ENCODE data around the gene PEAK3. TPM values are rescaled to one million over a fixed set of nuclear protein-coding genes. Genes with fewer than 3 reads are reported as not detected.

The PEAK3 gene
- total RNA-seq, 4 donors from 2014 or later = 0.26 to 0.40 TPM; not detected in 2

DNA sequence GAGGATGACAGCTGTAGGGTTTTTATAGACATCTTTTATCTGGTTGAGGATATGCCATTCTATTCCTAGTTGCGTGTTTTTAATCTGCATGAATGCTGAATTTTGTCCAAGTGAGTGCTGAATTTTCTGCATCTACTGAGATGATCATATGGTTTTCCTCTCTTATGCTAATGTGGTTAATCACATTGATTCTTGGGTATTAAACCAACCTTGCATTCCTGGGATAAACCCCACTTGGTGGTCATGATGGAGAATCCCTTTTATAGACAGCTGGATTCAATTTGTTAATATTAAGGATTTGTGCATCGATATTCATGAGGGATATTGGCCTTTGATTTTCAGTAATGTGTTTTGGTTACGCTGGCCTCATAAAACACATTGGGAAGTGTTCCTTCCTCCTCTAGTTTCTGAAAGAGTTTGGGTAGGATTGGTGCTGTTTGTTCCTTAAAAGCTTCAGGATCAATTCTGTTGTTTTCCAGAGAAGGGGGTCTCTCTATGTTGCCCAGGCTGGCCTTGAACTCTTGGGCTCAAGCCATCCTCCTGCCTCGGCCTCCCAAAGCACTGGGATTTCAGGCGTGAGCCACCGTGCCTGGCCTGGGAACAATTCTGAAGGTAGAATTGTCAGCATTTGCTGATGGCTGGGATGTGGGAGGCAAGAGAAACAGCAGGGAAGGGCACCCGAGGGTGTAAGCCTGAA is 33.3 kb upstream of the PEAK3 start:
- no peak for TF ChIP-seq POLR2A (IDR thresholded peaks at IDR 0.05)
- TF ChIP-seq, protein P1, sequence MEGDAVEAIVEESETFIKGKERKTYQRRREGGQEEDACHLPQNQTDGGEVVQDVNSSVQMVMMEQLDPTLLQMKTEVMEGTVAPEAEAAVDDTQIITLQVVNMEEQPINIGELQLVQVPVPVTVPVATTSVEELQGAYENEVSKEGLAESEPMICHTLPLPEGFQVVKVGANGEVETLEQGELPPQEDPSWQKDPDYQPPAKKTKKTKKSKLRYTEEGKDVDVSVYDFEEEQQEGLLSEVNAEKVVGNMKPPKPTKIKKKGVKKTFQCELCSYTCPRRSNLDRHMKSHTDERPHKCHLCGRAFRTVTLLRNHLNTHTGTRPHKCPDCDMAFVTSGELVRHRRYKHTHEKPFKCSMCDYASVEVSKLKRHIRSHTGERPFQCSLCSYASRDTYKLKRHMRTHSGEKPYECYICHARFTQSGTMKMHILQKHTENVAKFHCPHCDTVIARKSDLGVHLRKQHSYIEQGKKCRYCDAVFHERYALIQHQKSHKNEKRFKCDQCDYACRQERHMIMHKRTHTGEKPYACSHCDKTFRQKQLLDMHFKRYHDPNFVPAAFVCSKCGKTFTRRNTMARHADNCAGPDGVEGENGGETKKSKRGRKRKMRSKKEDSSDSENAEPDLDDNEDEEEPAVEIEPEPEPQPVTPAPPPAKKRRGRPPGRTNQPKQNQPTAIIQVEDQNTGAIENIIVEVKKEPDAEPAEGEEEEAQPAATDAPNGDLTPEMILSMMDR (IDR thresholded peaks at IDR 0.05) = no peak
- H3K4me3 ChIP-seq = no peak overlapping the region
- H3K27ac ChIP-seq = no peak overlapping the region
- H3K9me3 ChIP-seq = peaks cover 0 to 3% of the 10 kb centered on the region in 2 donors
- no peaks in the 10 kb centered on the region for H3K4me1 ChIP-seq
- H3K27me3 ChIP-seq = peaks cover 0 to 11% of the 10 kb centered on the region in 2 donors
- intact Hi-C loops (cut with DNase I; ENCODE audit: low total_unique reads) = no loop called here
- no peak for DNase-seq
- H3K36me3 ChIP-seq = no peaks in the 10 kb centered on the region

DNA sequence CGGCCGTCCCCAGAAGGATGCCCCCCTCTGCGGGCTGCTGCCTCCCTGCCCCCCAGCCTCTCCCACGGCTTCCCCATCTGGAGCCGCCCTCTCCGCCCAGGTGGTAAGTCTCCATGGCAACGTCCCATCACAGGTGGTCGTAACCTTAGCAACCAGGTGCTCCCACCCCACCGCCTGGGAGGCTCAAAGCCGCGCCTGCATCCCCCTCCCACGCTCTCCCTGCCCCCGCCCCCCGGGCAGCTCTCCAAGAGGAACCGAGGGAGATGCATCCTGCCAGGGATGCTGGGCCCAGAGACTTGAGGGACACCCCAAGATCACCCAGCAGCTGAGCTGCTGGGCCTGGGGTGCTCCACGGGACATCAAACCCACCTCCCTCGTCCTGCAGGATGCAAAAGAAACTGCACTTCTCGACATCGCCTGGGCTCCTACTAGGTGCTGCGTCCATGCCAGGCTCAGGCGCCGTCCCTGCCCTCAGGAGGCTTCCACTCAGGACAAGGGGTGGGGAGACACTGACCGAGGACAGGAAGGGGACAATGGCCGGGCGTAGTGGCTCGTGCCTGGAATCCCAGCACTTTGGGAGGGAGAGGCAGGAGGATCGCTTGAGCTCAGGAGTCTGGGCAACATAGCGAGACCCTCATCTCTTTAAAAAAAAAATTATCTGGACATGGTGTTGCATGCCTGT is 31.0 kb upstream of the PEAK3 start:
- Histone ChIP-seq H3K36me3 (no peaks in the 10 kb centered on the region), H3K9me3 (peaks cover 0 to 3% of the 10 kb centered on the region in 2 donors), H3K27me3 (peaks cover 0 to 11% of the 10 kb centered on the region in 2 donors), H3K27ac (no peak overlapping the region), H3K4me3 (no peak overlapping the region), H3K4me1 (no peaks in the 10 kb centered on the region)
- no peak for DNase-seq
- intact Hi-C loops (cut with DNase I; ENCODE audit: low total_unique reads) = no loop called here
- TF ChIP-seq POLR2A (IDR thresholded peaks at IDR 0.05) = no peak
- TF ChIP-seq, protein P1 (IDR thresholded peaks at IDR 0.05) = no peak

DNA sequence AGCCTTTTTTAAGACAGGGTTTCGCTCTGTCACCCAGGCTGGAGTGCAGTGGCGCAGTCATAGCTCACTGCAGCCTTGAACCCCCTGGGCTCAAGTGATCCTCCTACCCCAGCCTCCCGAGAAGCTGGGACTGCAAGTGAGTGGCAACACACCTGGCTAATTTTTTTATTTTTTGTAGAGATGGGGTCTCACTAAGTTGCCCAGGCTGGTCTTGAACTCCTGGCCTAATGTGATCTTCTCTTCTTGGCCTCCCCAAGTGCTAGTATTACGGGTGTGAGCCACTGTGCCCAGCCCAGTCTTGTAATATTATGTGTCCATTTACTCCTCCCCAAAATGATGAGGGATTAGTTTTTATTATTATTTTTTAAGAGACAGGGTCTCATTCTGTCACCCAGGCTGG is 29.1 kb upstream of the PEAK3 start:
- intact Hi-C loops (cut with DNase I; ENCODE audit: low total_unique reads) = no loop called here
- peaks cover 5 to 26% of the 10 kb centered on the region in 2 donors for H3K27me3 ChIP-seq
- TF ChIP-seq, protein P1 (IDR thresholded peaks at IDR 0.05) = no peak
- TF ChIP-seq POLR2A (IDR thresholded peaks at IDR 0.05) = no peak

DNA sequence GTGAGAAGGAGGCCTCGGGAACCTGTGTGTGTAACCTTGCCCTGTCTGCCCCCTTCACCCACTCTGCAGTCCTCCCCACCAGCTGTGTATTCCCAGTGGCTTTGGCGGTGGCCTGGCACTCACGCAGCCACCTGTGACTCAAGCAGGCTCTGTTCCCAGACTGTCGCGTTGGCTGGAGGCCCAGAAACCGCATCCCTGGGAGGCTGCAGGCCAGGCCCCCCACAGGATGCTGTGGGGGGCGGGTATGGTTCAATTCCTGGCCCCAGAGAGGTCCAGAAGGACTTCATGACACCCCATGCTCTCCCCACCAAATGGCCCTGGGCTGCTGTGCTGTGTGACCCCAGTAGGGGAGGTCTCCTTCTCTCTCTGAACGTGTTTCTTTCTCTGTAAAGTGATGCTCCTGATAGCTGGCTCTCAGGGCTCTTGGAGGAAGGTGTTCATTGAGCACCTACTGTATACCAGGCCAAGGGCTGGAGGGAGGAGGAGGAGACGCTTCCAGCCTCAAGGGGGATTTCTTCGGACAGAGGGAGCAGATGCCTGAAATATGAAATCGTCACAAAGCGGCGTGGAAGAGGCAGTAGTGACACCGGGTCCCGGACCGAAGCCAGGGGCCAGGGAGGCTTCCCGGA is 27.9 kb upstream of the PEAK3 start:
- peaks cover 5 to 26% of the 10 kb centered on the region in 2 donors for H3K27me3 ChIP-seq
- no peak for DNase-seq

More for the DNA sequence above, 29.1 kb upstream of the PEAK3 start:
- no peak overlapping the region for H3K27ac ChIP-seq
- H3K9me3 ChIP-seq = peaks cover 0 to 3% of the 10 kb centered on the region in 2 donors
- no peak overlapping the region for H3K4me3 ChIP-seq
- no peaks in the 10 kb centered on the region for H3K4me1 ChIP-seq
- no peak for DNase-seq
- H3K36me3 ChIP-seq = no peaks in the 10 kb centered on the region

More for the DNA sequence above, 27.9 kb upstream of the PEAK3 start:
- Histone ChIP-seq H3K27ac (no peak overlapping the region), H3K9me3 (peaks cover 0 to 3% of the 10 kb centered on the region in 2 donors), H3K4me3 (no peak overlapping the region), H3K4me1 (no peaks in the 10 kb centered on the region), H3K36me3 (no peaks in the 10 kb centered on the region)
- intact Hi-C loops (cut with DNase I; ENCODE audit: low total_unique reads) = no loop called here
- TF ChIP-seq POLR2A (IDR thresholded peaks at IDR 0.05) = no peak
- TF ChIP-seq, protein P1 (IDR thresholded peaks at IDR 0.05) = no peak

All from uterus (tissue), 4 donors.